Esophagus squamous epithelium (tissue), 4 donors: Measurements from ENCODE around the gene GPR158.

Source experiments
- CTCF ChIP-seq, 6 experiments: fragments of 450-650 bp in 4 of 6; fragments of 200-600 bp in 2 of 6; sonication (generic) in 2 of 6; IDR thresholded peaks; one replicate each; pipeline ENCODE4 v1.5.1; 2016 to 2019; ENCODE audit warnings: antibody characterized with exemption in 6 of 6, mild to moderate bottlenecking in 4 of 6, moderate library complexity in 4 of 6
- POLR2A ChIP-seq, 4 donors: fragments of 450-650 bp; IDR thresholded peaks; one replicate each; pipeline ENCODE4 v1.6.1; 2017; ENCODE audit warnings: antibody characterized with exemption in 4 of 4, mild to moderate bottlenecking in 4 of 4, moderate library complexity in 3 of 4

- TF ChIP-seq CTCF (IDR thresholded peaks at IDR 0.05) (no peak), POLR2A (IDR thresholded peaks at IDR 0.05) (no peak)
Observed at GRCh38 chr10:25280076-25280475, 105.3 kb downstream of the GPR158 start.
